HepG2 (cell line): ENCODE results near the gene CHST1. TPM values are rescaled to one million over a fixed set of nuclear protein-coding genes. Genes with fewer than 3 reads are reported as not detected.

Experiments
- ATAC-seq: fragments of 200-7000 bp; cut with Tn5 transposase; 3 replicates; pipeline ENCODE4 v1.9.1; 2020; ENCODE audit warnings: mild to moderate bottlenecking, moderate library complexity
- BruUV-seq: library from RNA; stranded (reverse); fragments of 400-500 nt; replicated peaks from 2 replicates; lab custom pipeline; 2021; lab: Mats Ljungman, UMichigan
- CTCF ChIA-PET: fragments of 300-600 bp; formaldehyde crosslinking; extraction: SDS; loops from one replicate; lab custom pipeline; 2021; ENCODE audit warnings: low total read pairs, inconsistent platforms, low intra/inter-chr PET ratio; lab: Yijun Ruan, JAX
- POLR2A ChIA-PET: fragments of 350-600 bp; sonication (Branson Sonifier 250); formaldehyde crosslinking; loops from one replicate; lab custom pipeline; 2020; ENCODE audit warnings: antibody characterized with exemption, inconsistent platforms; lab: Yijun Ruan, JAX
- DNase-seq: peaks from one replicate; pipeline ENCODE4 v3.0.0-alpha.2; 2015; ENCODE audit warnings: low spot score
- FAIRE-seq: peaks from 3 replicates; lab custom pipeline; 2011; peaks lifted over from hg19 to GRCh38; lab: Jason Lieb, UNC
- H2AFZ ChIP-seq: one replicate; pipeline ENCODE4 v1.6.1; 2011; ENCODE audit warnings: low read length, inconsistent platforms
- H3K27ac ChIP-seq: fragments of 300-600 bp; 3 replicates; pipeline ENCODE4 v1.8.0; 2011; ENCODE audit warnings: mixed run types, mild to moderate bottlenecking, mixed read lengths, low read length, inconsistent platforms; ENCODE audit not compliant: insufficient read depth; ENCODE audit errors: extremely low read length
- H3K27me3 ChIP-seq, 2 experiments: fragments of 200-600 bp in 1 of 2; 2 replicates in 1 of 2; 3 replicates in 1 of 2; pipeline versions ENCODE4 v1.6.0 to v1.8.0; 2011; ENCODE audit warnings: low read length in 2 of 2, mild to moderate bottlenecking in 2 of 2, moderate library complexity in 2 of 2, inconsistent platforms in 1 of 2; ENCODE audit not compliant: insufficient read depth in 2 of 2, control insufficient read depth in 1 of 2
- H3K36me3 ChIP-seq, 2 experiments: fragments of 200-600 bp in 1 of 2; replicated peaks in 1 of 2; 2 replicates in 1 of 2; 3 replicates in 1 of 2; pipeline versions ENCODE4 v1.5.1 to v1.8.0; 2011; ENCODE audit warnings: low read length in 2 of 2, inconsistent platforms in 1 of 2; ENCODE audit not compliant: insufficient read depth in 2 of 2, control insufficient read depth in 1 of 2
- H3K4me1 ChIP-seq: 2 replicates; pipeline ENCODE4 v1.5.1; 2012; ENCODE audit warnings: low read length, inconsistent platforms; ENCODE audit not compliant: insufficient read depth
- H3K4me2 ChIP-seq: 2 replicates; pipeline ENCODE4 v1.6.0; 2011; ENCODE audit warnings: low read depth, low read length, inconsistent platforms
- H3K4me3 ChIP-seq, 3 experiments: fragments of 200-600 bp in 1 of 3; sonication (generic), shearing (Covaris generic) in 1 of 3; replicated peaks in 1 of 3; 2 replicates each; pipeline ENCODE4 v1.5.1; 2011 to 2016; ENCODE audit warnings: low read length in 3 of 3, inconsistent platforms in 2 of 3, low read depth in 2 of 3, mild to moderate bottlenecking in 2 of 3, control low read depth in 1 of 3, mixed read lengths in 1 of 3; ENCODE audit not compliant: insufficient read depth in 1 of 3
- H3K79me2 ChIP-seq: one replicate; pipeline ENCODE4 v1.6.1; 2011; ENCODE audit warnings: low read length, inconsistent platforms; ENCODE audit not compliant: insufficient read depth
- H3K9ac ChIP-seq: 2 replicates; pipeline ENCODE4 v1.6.0; 2011; ENCODE audit warnings: mild to moderate bottlenecking, low read depth, low read length, inconsistent platforms; ENCODE audit not compliant: insufficient read depth
- H3K9me3 ChIP-seq: 2 replicates; pipeline ENCODE4 v1.5.1; 2012; ENCODE audit warnings: mild to moderate bottlenecking, low read length
- H4K20me1 ChIP-seq: 2 replicates; pipeline ENCODE4 v1.6.0; 2011; ENCODE audit warnings: inconsistent platforms, mild to moderate bottlenecking, low read length, moderate library complexity; ENCODE audit not compliant: insufficient read depth
- GRHL1 ChIP-seq: sonication (generic); formaldehyde crosslinking; conservative IDR thresholded peaks from 2 replicates; pipeline ENCODE4 v1.8.0; 2022; ENCODE audit warnings: missing genetic modification reagents
- MNT ChIP-seq: fragments of 450-650 bp; IDR thresholded peaks from 2 replicates; pipeline ENCODE4 v1.6.1; 2016
- WGBS: methylation state at CpG from one replicate; pipeline ENCODE4 v1.1.6; 2017; ENCODE audit warnings: low lambda C conversion rate; 5-methylcytosine and 5-hydroxymethylcytosine counted together
- in situ Hi-C: cut with HindIII; loops from 2 replicates; pipeline ENCODE4 v1.10.0; 2017; ENCODE audit warnings: low pct_unique_long_range_greater_than_20kb; ENCODE audit not compliant: extremely low pct_ligation_motif_present
- intact Hi-C: fragments of 100-400 bp; cut with micrococcal nuclease; formaldehyde crosslinking; loops from one replicate; pipeline ENCODE4 v1.10.0; 2022; ENCODE audit not compliant: unreplicated experiment
- polyA plus RNA-seq, 8 experiments: library from polyadenylated mRNA; depleted of rRNA in 3 of 8; stranded (reverse) in 7 of 8; unstranded in 1 of 8; fragments of >200 nt; fragmentation: Illumina TruSeq in 4 of 8; extraction: Trizol in 4 of 8; gene quantifications; 2 replicates each; pipeline versions ENCODE4 v1.2.1 to v1.2.3, GENCODE V29; 2011 to 2016; ENCODE audit warnings: low read depth in 4 of 8, missing spikeins in 1 of 8, mixed read lengths in 1 of 8; ENCODE audit not compliant: insufficient read depth in 1 of 8
- total RNA-seq, 5 experiments: library from RNA; depleted of rRNA; stranded (reverse); fragments of >200 nt; fragmentation: Illumina TruSeq; extraction: Trizol; gene quantifications; 2 replicates each; pipeline ENCODE4 v1.2.3, GENCODE V29; 2016; ENCODE audit warnings: low read depth in 1 of 5

CHST1 gene
- total and polyA plus RNA-seq, 2 of the 13 experiments (the other 11 are each of a cell fraction or from before 2014, with no cell fraction given): not detected

- no peak for DNase-seq
- no peak for ATAC-seq
- ChIA-PET POLR2A (no interaction called here), CTCF (no interaction called here)
- H3K9me3 ChIP-seq: no peaks in the 10 kb centered on the region
- no peak overlapping the region for H3K9ac ChIP-seq
- H4K20me1 ChIP-seq: no peaks in the 10 kb centered on the region
- no peak overlapping the region for H3K4me2 ChIP-seq
- no peaks in the 10 kb centered on the region for H3K79me2 ChIP-seq
- H3K36me3 ChIP-seq: no peaks in the 10 kb centered on the region
- H3K4me1 ChIP-seq: no peaks in the 10 kb centered on the region
- no peak for FAIRE-seq
- peaks cover 2 to 4% of the 10 kb centered on the region in 2 experiments; a peak in 3 of 5 replicates for H3K27me3 ChIP-seq
- in situ Hi-C loops (no loop called here), intact Hi-C loops (no loop called here)
- WGBS: 40% methylated on average over 8 of the region's 10 CpGs
- TF ChIP-seq GRHL1 (CRISPR knock-in tag): no peak
- peak; percentile 93 for TF ChIP-seq MNT
- no TSS peak for BruUV-seq
- no peak overlapping the region for H3K27ac ChIP-seq
- no peak overlapping the region for H2AFZ ChIP-seq
- H3K4me3 ChIP-seq: no peak overlapping the region
Observed at GRCh38 chr11:45644981-45645889, 20.2 kb downstream of the CHST1 start.
